ENCODE results near the gene AMTN.

AMTN gene

GRCh38 chr4:70564033-70564432 lies 45.7 kb downstream of the AMTN start:
- no peak for DNase-seq

DNA sequence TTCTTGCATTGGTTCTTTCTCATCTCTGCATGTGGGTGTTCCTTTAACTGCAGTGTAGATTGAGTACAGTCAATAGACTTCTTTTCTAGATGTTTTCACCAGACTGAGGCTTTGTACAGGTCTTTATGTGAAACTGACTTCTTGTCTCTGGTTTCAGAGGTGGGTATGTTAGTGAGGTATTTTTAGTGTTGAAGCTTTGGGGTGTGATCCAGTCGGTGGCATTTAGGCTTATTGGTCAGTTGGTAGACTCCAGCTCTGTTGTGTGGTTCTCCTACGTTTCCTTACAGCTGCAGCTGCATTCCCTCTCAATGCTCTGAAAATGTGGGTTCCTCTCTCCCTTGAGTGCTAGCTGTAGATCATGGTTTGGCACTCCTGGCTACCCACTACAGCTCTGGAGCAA lies 52.4 kb downstream of the AMTN start:
- DNase-seq: no peak

DNA sequence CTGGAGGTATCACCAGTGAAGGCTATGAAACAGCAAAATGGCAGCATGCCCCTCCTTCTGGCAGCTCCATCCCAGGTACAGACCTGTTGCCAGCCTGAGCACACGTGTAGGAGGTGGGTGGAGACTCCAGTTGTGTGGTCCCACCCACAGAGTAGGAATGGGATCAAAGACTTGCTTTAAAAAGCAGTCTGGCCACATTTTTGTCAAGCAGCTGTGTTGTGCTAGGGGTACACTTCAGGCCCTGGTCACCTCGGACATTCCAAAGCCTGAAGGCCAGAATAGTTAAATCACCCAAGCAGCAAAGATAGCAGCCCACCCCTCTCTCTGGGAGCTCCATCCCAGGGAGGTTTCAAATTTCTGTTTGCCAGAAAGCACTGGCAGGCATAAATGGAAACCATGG lies 53.4 kb downstream of the AMTN start:
- no peak for DNase-seq

- no peak for DNase-seq
Observed at GRCh38 chr4:70575964-70576363, 57.6 kb downstream of the AMTN start.

- DNase-seq: no peak
Observed at GRCh38 chr4:70577220-70577927, 59.0 kb downstream of the AMTN start.

DNA sequence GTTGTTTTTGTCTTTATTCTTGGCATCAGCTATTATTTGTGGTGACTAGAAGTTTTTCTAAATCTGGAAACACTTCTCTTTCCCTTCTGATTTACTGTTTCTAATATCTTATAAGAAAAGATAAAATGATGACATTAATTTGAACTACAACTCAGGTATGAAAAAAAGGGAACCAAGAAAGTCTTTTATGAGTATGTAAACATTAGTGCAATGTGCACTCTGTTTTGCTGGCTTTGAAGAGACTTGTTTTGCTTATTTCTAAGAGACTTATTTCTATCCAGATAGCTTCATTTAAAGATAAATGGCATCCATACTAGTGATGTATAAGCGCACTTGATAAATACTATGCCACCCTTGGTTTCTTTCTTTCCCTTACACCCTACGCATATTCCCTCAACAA lies 63.6 kb downstream of the AMTN start:
- no peak for DNase-seq
